ENCODE measurements around the gene STK38.

STK38 gene

GRCh38 chr6:36519352-36519751 is 27.9 kb downstream of the STK38 start:
- H3K27ac ChIP-seq (ENCODE audit: low read length): peak overlapping the region; percentile 8; the same call in 1 of the 2 replicates
- peak; percentile 62 for DNase-seq
- H3K9me2 ChIP-seq (replicated peaks; ENCODE audit: insufficient read depth, low read length): no peaks in the 10 kb centered on the region
- TF ChIP-seq EZH2phosphoT487 (IDR thresholded peaks at IDR 0.05; ENCODE audit: low read length) (no peak), CTCF (IDR thresholded peaks at IDR 0.05; ENCODE audit: low read length) (no peak), EZH2 (optimal IDR thresholded peaks at IDR 0.05; ENCODE audit: low read depth, low read length) (no peak)
- H4K20me1 ChIP-seq (ENCODE audit: insufficient read depth, low read length): no peaks in the 10 kb centered on the region
- H3K36me3 ChIP-seq (replicated peaks; ENCODE audit: insufficient read depth, low read length): peaks cover 5% of the 10 kb centered on the region; the same call in 1 of the 2 replicates
- no peaks in the 10 kb centered on the region for H3K27me3 ChIP-seq (replicated peaks; ENCODE audit: insufficient read depth, low read length)
- H3K4me3 ChIP-seq (ENCODE audit: low read length): no peak overlapping the region
- H3K4me1 ChIP-seq (ENCODE audit: low read length): peaks cover 59% of the 10 kb centered on the region
- H2AFZ ChIP-seq (ENCODE audit: low read length): no peak overlapping the region
- H3K4me2 ChIP-seq (ENCODE audit: low read depth, low read length): peak overlapping the region; percentile 20; the same call in 1 of the 2 replicates
- no peak overlapping the region for H3K9ac ChIP-seq (ENCODE audit: low read length)
- peaks cover 46% of the 10 kb centered on the region for H3F3A ChIP-seq (ENCODE audit: insufficient read depth, low read length)
- no peaks in the 10 kb centered on the region for H3K9me3 ChIP-seq (replicated peaks; ENCODE audit: insufficient read depth, low read length)
- H3K79me2 ChIP-seq (ENCODE audit: low read length): peaks cover 8% of the 10 kb centered on the region; the same call in 1 of the 2 replicates

- Histone ChIP-seq H2AFZ (ENCODE audit: low read length) (peak overlapping the region; percentile 21; the same call in 1 of the 2 replicates), H3K9me2 (replicated peaks; ENCODE audit: insufficient read depth, low read length) (no peaks in the 10 kb centered on the region), H3K36me3 (replicated peaks; ENCODE audit: insufficient read depth, low read length) (peaks cover 5% of the 10 kb centered on the region; the same call in 1 of the 2 replicates), H3K79me2 (ENCODE audit: low read length) (peaks cover 11% of the 10 kb centered on the region; the same call in 1 of the 2 replicates), H3K27me3 (replicated peaks; ENCODE audit: insufficient read depth, low read length) (no peaks in the 10 kb centered on the region), H3K9me3 (replicated peaks; ENCODE audit: insufficient read depth, low read length) (no peaks in the 10 kb centered on the region), H4K20me1 (ENCODE audit: insufficient read depth, low read length) (no peaks in the 10 kb centered on the region), H3F3A (ENCODE audit: insufficient read depth, low read length) (peaks cover 48% of the 10 kb centered on the region), H3K4me2 (ENCODE audit: low read depth, low read length) (peak overlapping the region; percentile 87), H3K4me1 (ENCODE audit: low read length) (peaks cover 62% of the 10 kb centered on the region), H3K9ac (ENCODE audit: low read length) (peak overlapping the region; percentile 49; the same call in 1 of the 2 replicates), H3K4me3 (ENCODE audit: low read length) (peak overlapping the region; percentile 51), H3K27ac (ENCODE audit: low read length) (peak overlapping the region; percentile 82)
- peak; percentile 46 for DNase-seq
- no peak for TF ChIP-seq CTCF (IDR thresholded peaks at IDR 0.05; ENCODE audit: low read length)
- no peak for TF ChIP-seq EZH2 (optimal IDR thresholded peaks at IDR 0.05; ENCODE audit: low read depth, low read length)
- no peak for TF ChIP-seq EZH2phosphoT487 (IDR thresholded peaks at IDR 0.05; ENCODE audit: low read length)
Observed at GRCh38 chr6:36517408-36517807, 29.9 kb downstream of the STK38 start.

- no peak for DNase-seq
- H3K9ac ChIP-seq (ENCODE audit: low read length): peak overlapping the region; percentile 49; the same call in 1 of the 2 replicates
- H3K27ac ChIP-seq (ENCODE audit: low read length): peak overlapping the region; percentile 82
- H3K4me3 ChIP-seq (ENCODE audit: low read length): peak overlapping the region; percentile 51
- H3K4me2 ChIP-seq (ENCODE audit: low read depth, low read length): peak overlapping the region; percentile 87
- H2AFZ ChIP-seq (ENCODE audit: low read length): no peak overlapping the region
- peaks cover 5% of the 10 kb centered on the region; the same call in 1 of the 2 replicates for H3K36me3 ChIP-seq (replicated peaks; ENCODE audit: insufficient read depth, low read length)
- H4K20me1 ChIP-seq (ENCODE audit: insufficient read depth, low read length): no peaks in the 10 kb centered on the region
- no peaks in the 10 kb centered on the region for H3K9me2 ChIP-seq (replicated peaks; ENCODE audit: insufficient read depth, low read length)
- H3F3A ChIP-seq (ENCODE audit: insufficient read depth, low read length): peaks cover 48% of the 10 kb centered on the region
- no peaks in the 10 kb centered on the region for H3K9me3 ChIP-seq (replicated peaks; ENCODE audit: insufficient read depth, low read length)
- H3K4me1 ChIP-seq (ENCODE audit: low read length): peaks cover 62% of the 10 kb centered on the region
- no peak for TF ChIP-seq EZH2phosphoT487 (IDR thresholded peaks at IDR 0.05; ENCODE audit: low read length)
- TF ChIP-seq CTCF (IDR thresholded peaks at IDR 0.05; ENCODE audit: low read length): no peak
- TF ChIP-seq EZH2 (optimal IDR thresholded peaks at IDR 0.05; ENCODE audit: low read depth, low read length): no peak
- no peaks in the 10 kb centered on the region for H3K27me3 ChIP-seq (replicated peaks; ENCODE audit: insufficient read depth, low read length)
- H3K79me2 ChIP-seq (ENCODE audit: low read length): peaks cover 11% of the 10 kb centered on the region; the same call in 1 of the 2 replicates
Observed at GRCh38 chr6:36516988-36517387, 30.3 kb downstream of the STK38 start.
